HG02840 (cell line): Measurements from ENCODE around the gene BAIAP2L2.

Experiments
- ATAC-seq: cut with Tn5 transposase; IDR thresholded peaks from one replicate; pipeline ENCODE4 v1.9.1; 2021; ENCODE audit warnings: mild to moderate bottlenecking, moderate library complexity, moderate number of reproducible peaks; ENCODE audit not compliant: unreplicated experiment, low FRiP score

Gene BAIAP2L2

DNA sequence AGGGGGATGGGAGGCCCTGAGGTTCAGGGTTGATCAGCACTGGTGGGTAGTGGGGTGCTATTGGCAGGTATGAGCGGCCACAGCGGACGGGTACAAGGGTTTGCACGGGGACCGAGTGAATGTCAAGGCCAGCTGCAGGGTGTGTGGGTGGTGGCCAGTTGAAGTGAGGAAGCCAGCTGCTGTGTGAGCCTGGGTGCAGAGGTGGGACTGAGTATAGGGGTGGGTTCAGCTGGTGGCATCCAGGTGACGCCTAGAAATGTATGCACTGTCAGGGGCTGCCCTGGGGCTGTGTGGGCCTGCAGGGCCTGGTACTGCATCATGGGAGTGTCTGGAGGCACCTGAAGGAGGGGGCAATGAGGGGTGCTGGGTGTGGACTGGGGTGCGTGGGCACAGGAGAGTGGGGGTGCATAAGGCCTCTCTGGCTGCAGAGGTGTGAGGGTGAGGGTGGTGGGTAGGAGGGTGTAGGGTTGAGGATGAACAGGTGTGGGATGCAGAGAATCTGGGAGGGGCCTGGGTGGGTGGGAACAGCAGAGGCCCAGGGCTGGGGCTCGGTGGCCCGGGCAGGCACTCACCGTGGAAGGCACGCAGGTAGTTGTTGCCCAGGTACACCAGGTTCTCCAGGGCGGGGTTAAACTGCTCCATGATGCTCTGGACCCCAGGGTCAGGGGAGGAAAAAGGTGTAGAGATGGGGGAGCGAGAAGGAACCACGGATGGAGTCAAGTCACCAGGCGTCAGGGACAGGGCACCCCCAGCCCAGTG, 1.7 kb downstream of the BAIAP2L2 start:
- ATAC-seq = no peak

DNA sequence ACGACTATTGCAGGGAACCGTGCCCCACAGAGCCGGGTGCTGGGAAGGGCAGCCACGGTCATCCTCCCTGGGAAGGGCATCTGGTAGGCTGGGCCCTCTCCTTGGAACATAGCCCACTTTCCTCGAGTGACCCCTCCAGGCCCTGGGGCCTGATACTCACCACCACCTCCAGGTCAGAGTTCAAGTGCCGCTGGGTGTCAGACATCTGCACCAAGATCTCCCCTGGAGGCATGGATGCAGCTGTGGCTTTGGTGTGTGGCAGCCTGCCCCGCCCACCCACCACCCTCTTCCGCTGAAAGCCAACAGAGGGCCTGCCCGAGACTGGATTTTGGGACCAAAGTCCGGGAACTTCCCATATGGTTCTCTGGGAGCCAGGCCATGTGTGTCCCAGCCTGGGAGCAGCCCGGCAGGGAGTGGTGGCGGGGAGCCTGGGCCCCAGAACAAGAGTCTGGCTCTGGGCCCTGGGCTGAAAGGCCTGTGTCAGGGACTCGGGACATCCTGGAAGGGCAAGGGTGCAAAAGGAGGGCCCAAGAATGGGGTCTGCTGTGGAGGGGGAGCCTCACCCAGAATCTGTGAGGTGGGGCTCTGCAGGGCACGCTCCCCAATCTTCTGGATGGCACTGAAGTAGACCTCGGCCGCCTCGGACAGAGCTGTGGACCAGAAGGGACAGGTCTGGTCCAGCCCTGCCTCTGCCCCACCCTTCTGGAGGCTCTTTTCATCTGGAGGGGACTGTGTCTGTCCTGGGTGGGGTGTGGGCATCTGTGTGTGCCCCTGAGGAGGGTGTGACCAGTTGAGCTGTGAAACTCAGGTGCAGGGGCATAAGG, 2.6 kb downstream of the BAIAP2L2 start:
- ATAC-seq = no peak

DNA sequence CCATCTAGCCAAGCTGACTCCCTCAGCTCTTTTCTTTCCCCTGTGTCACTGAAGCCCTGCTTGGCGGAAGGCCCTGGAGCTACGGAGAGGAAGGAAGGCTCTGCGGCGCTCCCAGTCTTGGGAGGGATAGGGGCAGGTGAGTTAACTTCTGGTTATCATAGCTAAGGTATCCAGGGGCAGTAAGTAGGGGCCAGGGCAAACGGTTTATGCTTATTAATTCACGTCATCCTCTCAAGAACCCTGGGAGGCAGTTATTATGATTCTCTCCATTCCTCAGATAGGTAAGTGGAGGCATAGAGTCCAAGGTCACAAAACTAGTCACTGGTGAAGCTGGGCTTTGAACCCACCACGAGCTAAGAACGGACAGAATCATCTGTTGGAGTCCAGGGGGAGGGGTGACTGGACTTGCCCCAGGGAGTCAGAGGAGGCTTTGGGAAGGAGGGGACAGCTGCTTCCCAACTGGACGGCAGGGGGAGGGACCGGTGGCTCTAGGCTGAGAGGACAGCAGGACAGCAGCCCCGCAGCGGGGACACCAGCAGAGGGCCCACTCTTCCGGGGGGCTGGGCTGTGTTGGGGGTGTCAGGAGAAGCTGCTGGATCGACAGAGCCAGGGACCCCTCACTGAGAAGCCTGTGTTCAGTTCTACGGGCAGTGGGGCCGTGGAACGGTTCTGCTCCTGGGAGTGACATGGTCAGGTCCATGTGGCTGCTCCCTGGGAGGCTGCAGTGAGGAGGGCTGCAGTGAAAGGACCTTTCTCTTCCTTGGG, 3.5 kb downstream of the BAIAP2L2 start:
- ATAC-seq = no peak

DNA sequence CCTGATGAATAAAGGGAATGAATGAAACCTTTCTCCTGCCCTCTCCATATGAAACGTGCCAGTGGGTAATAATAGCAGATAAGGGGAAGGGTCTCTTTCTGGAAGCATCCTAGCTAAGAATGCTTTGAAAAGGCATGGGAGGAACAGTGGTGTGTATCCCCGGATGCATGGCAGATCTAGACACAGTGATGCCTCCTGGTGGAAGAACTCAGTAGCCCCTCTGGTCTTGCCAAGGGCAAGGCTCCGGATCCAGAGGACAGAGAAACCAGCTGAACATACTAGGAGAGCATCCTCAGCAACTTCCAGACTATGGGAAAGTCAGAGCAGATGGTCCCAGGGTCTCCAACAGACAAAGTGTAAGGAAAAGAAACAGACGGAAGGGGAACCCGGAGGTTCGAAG, 6.4 kb downstream of the BAIAP2L2 start:
- ATAC-seq = no peak

DNA sequence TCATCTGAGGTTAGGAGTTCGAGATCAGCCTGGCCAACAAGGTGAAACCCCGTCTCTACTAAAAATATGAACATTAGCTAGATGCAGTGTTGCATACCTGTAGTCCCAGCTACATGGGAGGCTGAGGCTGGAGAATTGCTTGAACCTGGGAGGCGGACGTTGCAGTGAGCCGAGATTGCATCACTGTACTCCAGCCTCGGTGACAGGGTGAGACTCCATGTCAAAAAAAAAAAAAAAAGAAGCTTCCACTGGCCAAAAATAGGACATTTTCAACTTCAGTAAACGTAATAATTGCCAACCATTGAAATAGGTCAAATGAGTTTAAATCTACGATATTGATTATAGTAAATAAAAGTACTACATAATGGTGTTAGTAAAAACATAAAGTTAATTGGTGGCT, 6.8 kb downstream of the BAIAP2L2 start:
- no peak for ATAC-seq

DNA sequence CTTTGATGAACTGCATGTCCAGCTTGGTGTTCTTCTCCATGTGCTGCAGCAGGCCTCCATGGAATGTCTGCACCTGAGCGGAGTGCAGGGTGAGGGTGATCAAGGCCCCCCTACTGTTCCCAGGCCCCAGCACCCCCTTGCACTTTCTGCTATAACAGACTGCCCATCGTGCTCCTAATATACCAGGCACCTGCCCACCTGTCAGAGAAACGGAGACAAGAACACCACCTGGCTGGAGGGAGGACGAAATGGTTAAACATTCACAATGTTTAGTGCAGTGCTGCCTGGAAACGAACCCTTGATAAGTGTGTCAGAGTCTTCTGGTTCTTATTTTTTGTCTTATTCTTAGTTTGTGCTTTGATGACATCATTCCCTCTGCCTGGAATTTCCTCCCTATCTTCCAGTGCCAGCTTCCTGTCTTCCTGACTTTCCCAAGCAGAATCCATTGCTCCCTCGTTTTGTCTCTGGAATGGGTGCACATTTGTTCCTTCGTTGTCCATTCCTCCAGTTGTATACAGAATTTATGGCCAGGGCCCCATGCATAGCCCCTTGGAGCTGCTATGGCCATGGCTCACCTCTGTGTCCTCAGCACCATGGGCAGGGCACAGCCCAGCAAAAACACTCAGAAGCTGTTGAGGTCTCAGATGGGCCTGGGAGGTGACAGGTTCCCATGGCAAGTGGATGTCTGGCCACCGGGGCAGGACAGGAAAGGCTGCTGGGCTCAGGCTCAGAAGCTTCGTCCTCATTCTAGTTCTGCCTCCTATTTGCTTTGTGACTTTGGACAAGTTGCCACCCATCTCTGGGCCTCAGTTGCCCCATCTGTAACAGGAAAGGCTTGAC, 11.9 kb downstream of the BAIAP2L2 start:
- no peak for ATAC-seq

DNA sequence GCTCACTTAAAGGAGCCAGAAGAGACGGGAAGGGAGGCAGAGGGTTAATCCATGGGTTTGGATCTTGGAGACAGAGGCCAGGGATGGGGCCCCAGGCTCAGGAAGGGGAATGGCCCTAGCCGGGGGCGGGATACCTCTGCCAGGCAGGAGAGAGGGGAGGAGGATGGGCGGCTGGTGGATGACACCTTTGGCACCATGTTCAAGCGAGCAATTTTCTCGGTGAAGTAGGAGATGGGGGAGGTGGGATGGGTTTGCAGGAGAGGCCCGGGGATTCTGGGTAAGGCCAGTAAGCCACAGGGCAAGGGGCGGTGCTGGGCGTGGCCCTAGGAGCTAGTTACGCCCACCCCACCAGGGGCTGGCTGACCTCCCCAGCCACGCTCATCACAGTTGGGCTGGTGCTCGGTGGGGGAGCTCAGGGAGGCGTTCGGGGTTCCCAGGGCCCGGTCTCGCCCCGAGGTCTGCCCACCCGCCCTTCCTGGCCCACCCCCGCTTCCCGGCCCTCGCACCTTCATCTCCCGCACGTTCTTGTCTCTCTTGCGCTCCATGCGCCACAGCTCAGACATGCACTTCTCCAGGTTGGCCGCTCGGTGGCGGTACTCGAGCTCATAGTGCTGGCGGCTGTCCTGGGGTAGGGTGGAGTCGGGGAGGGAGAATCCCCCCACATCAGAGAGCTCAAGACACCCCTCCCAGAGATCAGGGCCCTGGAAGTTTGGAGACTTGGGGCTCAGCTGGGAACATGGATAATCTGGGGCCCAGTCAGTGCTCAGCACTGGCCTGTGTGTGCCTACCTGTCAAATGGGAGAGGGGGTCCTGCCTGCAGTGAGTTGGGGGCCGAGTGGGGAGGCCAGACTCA, 12.7 kb downstream of the BAIAP2L2 start:
- ATAC-seq = no peak

DNA sequence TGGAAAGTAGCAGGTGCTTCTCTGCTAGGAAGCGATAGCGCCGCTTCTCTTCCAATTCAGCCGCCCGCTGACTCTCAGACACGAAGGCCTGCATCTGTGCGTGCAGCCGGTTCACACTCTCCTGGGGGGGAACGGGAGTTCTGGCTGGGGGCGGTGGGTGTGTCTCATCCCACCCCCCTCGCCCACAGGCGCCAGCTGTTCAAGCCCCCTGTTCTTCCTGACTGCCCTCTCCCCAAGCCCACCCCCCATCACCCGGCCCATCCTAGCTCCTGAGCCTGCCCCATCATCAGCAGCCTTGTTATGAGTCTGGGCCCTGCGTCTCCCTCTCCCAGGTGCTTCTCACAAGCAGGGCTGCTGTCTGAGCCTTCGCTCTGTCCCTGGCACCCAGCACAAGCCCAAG, 13.4 kb downstream of the BAIAP2L2 start:
- ATAC-seq = no peak

DNA sequence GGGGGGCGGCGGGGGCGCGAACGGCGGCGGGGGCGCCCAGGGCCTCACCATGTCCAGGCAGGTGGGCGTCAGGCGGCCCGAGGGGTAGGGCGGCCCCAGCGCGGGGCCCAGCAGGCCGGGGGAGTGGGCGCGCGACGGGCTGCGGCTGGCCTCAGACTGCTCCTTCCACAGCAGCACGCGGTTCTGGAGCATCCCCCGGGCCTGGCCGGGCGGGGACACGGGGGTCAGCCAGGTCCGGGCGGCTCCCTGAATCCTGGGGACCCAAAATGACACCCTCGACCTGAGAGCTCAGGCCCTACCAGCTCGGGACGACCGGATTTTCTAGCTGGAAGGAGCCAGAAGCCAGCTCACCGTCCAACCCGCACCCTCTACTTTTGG, 21.0 kb downstream of the BAIAP2L2 start:
- no peak for ATAC-seq

DNA sequence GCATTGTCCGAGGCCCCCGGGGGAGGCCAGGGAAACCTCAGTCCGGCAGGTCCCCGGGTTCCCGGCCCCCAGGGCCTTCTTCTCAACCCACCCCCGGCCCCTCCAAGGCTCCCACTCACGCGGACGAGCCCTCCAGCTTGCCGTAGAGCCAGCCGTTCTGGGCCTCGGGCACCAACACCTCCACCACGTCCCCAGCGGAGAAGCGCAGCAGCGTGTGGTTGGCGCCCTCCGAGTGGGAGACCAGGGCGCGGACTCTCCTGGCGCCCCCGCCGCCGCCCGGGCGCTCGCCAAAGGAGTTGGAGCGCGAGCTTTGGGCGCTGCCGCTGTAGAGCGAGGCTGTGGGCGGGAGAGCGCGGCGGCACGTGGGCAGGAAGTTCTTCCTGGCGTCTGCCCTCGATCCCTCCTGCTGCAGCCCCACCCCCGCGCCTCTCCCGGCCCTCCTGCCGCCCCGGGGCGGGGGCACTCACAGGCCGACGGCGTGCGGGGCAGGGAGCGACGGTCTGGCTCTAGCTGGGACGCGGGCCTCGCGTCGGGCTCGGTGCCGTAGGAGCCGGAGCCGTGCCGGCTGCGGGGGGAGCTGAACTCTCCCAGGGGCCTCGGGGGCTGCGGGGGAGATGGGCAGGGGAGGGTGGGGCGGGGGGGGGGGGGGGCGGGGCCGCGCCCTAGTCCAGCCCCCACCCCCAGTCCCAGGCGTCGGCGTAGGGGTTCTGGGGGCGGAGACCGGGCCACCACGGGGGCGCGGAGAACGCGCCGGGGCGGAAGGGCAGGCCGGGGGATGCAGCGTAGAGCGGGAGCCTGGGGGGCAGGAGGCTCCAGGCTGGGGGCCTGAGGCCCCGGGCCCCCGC, 21.6 kb downstream of the BAIAP2L2 start:
- ATAC-seq = no peak

DNA sequence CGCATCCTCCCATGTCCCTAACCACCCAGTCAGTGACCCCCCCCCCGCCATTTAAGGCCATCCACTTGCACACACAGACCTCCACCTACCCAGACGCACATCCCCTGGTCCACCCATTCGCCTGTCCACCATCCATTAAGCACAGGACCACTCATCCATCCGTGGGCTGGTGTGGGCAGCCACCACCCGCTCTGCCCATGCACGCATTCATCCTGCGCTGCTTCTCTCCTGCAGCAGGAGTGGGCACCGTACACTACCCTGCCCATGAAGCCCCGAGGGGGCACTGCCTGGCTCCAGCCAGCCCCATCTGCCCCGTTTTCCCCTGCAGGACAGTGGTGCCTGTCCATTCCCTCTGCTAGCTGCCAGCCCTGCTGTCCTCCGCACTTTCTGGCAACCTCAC, 22.6 kb downstream of the BAIAP2L2 start:
- ATAC-seq = no peak

DNA sequence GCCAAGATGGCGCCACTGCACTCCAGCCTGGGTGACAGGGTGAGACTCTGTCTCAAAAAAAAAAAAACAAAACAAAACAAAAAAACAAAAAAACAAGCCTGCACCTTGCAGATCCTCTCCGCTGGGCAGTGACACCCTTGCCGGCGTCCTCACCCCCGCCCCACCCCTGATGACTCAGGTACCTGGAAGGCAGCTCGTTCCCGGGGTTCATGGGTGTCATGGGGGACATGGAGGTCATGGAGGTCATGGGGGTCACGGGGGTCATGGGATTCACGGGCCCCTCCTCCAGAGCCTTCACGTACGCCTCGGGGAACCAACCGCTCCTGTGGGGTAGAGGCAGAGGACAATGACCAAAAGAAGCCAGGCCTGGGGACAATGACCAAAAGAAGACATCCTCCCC, 23.5 kb downstream of the BAIAP2L2 start:
- ATAC-seq = no peak

DNA sequence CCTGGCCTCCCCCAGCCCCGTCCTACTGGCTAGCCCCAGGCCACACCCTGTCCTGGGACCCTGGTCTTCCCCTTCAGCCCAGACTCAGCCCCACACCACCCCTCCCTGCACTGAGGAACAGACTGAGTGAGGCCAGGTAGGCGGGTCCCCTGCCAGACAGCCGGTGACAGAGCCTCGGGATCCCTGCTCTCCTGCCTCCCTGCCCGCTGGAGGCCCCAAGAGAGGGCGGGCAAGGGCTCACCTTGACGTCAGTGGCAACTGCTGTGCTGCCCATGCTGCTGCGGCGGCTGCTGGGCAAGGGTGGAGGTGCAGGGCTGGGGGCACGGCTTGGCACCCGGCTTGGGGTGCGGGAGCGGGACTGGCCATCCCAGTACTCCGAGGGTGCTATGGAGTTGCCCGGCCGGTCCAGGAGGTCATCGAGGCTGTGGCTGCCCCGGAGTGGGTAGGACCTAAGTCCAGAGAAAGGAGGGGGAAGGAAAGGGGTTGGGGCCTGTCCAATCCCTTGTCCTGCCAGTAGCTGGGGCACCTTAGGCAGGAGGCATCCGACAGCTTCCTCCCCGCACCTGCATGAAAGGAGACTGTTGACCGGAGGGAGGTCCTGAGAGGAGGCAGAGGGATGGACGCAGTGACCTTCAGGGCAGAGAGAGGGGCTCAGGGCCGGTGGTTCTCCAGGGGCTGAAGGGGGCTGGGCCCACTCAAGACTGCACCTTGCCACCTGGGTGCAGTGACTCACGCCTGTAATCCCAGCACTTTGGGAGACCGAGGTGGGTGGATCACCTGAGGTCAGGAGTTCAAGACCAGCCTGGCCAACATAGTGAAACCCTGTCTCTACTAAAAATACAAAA, 24.3 kb downstream of the BAIAP2L2 start:
- ATAC-seq = no peak

DNA sequence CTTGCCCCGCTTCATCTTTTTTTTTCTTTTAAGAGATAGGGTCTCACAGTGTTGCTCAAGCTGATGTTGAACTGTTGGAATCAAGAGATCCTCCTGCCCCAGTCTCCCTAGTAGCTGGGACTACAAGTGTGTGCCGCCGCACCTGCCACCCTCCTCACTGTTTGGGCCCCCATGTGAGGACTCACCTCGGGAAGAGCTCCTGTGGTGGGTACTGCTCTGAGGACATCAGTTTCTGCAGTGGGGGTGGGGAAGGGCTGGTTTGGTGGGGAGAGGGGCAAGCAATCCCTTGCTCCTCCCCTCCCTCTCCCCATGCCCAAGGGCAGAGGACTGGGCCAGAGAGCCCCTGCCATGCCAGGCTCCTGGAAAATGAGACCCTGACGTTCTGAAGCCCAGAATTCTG, 25.0 kb downstream of the BAIAP2L2 start:
- ATAC-seq = no peak

DNA sequence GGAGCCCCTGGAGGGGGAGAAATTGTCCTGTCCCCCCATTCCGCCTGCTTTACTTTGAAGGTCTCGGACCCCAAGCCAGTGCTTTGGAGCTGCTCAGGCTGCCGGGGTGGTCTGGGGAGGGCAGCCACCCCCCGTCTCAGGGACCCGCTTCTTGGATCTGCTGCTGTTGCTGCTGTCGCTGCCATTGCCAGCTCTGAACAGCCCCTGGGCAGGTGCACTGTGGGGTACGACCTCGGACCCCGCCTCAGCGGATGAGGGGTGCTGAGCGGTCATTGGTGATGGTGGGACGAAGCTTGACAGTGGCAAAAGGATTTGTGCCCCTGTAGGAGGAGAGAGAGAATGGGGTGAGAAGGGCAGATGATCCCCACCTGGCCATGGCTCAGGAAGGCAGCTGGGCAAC, 25.4 kb downstream of the BAIAP2L2 start:
- ATAC-seq = no peak

DNA sequence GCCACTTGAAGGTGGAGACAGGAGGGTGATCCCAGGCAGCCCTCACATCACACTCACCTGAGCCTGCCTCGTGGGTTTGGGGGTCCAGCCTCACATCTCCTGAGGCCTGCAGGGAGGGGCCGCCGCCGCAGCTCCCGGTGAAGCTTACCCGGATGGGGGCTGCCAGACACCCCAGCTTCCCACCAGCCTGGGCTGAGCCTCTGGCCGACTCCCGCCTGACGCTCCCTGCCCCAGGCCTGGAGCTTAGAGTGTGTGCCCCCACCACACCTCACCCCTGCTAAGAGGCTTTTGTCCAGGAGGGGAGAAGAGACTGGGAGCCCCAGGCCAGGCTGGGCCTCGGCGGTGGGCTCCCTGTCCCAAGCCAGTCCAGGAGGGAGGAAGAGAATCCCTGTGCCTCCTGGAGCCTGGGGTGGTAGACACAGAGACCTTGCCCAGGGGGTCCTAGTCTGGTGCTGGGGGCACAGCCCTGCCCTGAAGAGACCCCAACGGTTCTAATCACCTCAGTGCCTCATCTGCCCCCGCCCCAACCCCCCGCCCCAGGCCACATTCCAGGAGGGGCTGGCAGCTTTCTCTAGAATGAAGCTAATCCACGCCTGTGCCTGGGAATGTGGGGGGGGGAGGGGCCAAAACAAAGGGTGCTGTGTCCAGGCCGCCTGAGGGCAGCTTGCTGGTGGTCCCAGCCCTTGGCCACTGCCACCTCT, 26.4 kb downstream of the BAIAP2L2 start, which contains the start of gene SLC16A8:
Gene SLC16A8 (minus strand): TSS at position 254 of the 701 bp plus-strand sequence. CDS start 1,311 bp downstream, outside the sequence.
- ATAC-seq = no peak
